Spleen (tissue), 11 donors: ENCODE results near the gene TMEM132D. TPM values are rescaled to one million over a fixed set of nuclear protein-coding genes. Genes with fewer than 3 reads are reported as not detected.

Experiments used
- DNase-seq: peaks from one replicate; pipeline ENCODE4 v3.0.0-alpha.2; 2020
- H3K27ac ChIP-seq, 8 donors: fragments of 200-600 bp; sonication (generic) in 7 of 8; 1 replicate in 4 of 8; 2 replicates in 4 of 8; pipeline versions ENCODE4 v1.5.0 to v1.8.0; 2016 to 2021; ENCODE audit warnings: inconsistent platforms in 4 of 8, mild to moderate bottlenecking in 4 of 8, moderate library complexity in 1 of 8
- H3K27me3 ChIP-seq, 7 donors: fragments of 200-600 bp; sonication (generic) in 6 of 7; replicated peaks in 1 of 7; 1 replicate in 4 of 7; 2 replicates in 3 of 7; pipeline versions ENCODE4 v1.5.0 to v1.8.0; 2016 to 2021; ENCODE audit warnings: inconsistent platforms in 3 of 7, mild to moderate bottlenecking in 1 of 7
- H3K36me3 ChIP-seq, 6 donors: fragments of 200-600 bp; sonication (generic) in 5 of 6; 1 replicate in 4 of 6; 2 replicates in 2 of 6; pipeline versions ENCODE4 v1.5.0 to v1.8.0; 2016 to 2021; ENCODE audit warnings: inconsistent platforms in 2 of 6
- H3K4me1 ChIP-seq, 6 donors: fragments of 200-600 bp; sonication (generic) in 5 of 6; 1 replicate in 3 of 6; 2 replicates in 3 of 6; pipeline versions ENCODE4 v1.5.0 to v1.8.0; 2016 to 2021; ENCODE audit warnings: inconsistent platforms in 3 of 6
- H3K4me3 ChIP-seq, 8 donors: fragments of 200-600 bp; sonication (generic) in 7 of 8; 1 replicate in 4 of 8; 2 replicates in 4 of 8; pipeline versions ENCODE4 v1.5.0 to v1.8.0; 2016 to 2021; ENCODE audit warnings: inconsistent platforms in 4 of 8, mild to moderate bottlenecking in 4 of 8, moderate library complexity in 2 of 8
- H3K9me3 ChIP-seq, 8 donors: fragments of 200-600 bp; sonication (generic) in 7 of 8; 1 replicate in 4 of 8; 2 replicates in 4 of 8; pipeline versions ENCODE4 v1.5.0 to v1.8.0; 2016 to 2021; ENCODE audit warnings: inconsistent platforms in 4 of 8
- POLR2A ChIP-seq, 3 donors: fragments of 450-650 bp; IDR thresholded peaks; one replicate each; pipeline ENCODE4 v1.5.1; 2017; ENCODE audit warnings: antibody characterized with exemption in 3 of 3, mild to moderate bottlenecking in 1 of 3
- POLR2AphosphoS5 ChIP-seq, 3 donors: sonication (generic); formaldehyde crosslinking; IDR thresholded peaks; one replicate each; pipeline ENCODE4 v1.5.1; 2017; ENCODE audit warnings: antibody characterized with exemption in 3 of 3
- WGBS, 5 donors: extraction: QIAGEN DNeasy Blood & Tissue Kit in 3 of 5; methylation state at CpG; one replicate each; pipeline versions ENCODE4 v1.1.5 to v1.1.7; 2013 to 2018; 5-methylcytosine and 5-hydroxymethylcytosine counted together
- intact Hi-C: fragments of 100-400 bp; cut with DNase I; formaldehyde crosslinking; loops from one replicate; pipeline ENCODE4 v1.15.0; 2023; ENCODE audit warnings: low total_unique reads
- polyA plus RNA-seq, 3 donors: library from polyadenylated mRNA; stranded (reverse); fragments of 200-250 nt; gene quantifications; one replicate each; pipeline ENCODE4 v1.2.1, GENCODE V29; 2013
- total RNA-seq, 7 donors: library from RNA; depleted of rRNA in 3 of 7; stranded (reverse); fragments of >200 nt in 3 of 7; fragmentation: NEBNext Ultra II Directional in 4 of 7; extraction: Animal tissue kit (Norgen Biotek cat#: 25700) in 4 of 7; gene quantifications; one replicate each; pipeline versions ENCODE4 v1.1.0 to v1.2.1, GENCODE V29; 2016 to 2021
- TF ChIP-seq, protein P1 (sequence below), 11 experiments: fragments of 200-600 bp in 7 of 11; fragments of 450-650 bp in 4 of 11; sonication (generic) in 4 of 11; IDR thresholded peaks in 8 of 11; conservative IDR thresholded peaks in 3 of 11; 1 replicate in 7 of 11; 2 replicates in 4 of 11; pipeline versions ENCODE4 v1.4.0 to v1.8.0; 2016 to 2021; ENCODE audit warnings: antibody characterized with exemption in 11 of 11, inconsistent platforms in 4 of 11, mild to moderate bottlenecking in 1 of 11
- donor health status: healthy with polysubstance abuse.
- donor health status: DM: no; HTN: no; CAD: no; lungs with moderate emphysema.
- donor health status: DM: no; HTN: no; CAD: no.
- donor health status: Bipolar disorder and iron deficiency.
- donor health status: healthy.
- donor health status: DM: no; HTN: no; CAD: no.
- donor health status: DM: yes; HTN: yes; CAD: no.

TMEM132D gene
- total and polyA plus RNA-seq, 10 donors, result 0.03 TPM; not detected in 9

DNA sequence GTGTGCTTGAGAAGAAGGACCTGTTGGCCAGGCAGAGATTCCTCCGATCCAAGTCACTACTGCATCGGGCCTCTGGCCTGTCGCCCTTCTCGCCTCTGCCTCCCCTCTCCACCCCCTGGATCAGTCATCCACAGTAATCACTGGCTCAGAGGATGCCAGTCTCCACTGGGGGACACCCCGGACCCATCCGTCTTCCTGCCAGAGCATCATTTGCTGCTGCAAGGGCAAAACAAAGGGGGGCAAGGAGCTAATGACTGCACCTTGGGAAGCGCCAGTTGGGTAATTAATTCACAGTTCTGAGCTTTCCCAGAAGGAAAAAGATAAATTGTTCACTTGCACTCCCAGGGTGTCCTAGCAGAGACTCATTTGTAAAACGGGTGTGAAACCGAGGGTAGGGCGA, 835.1 kb downstream of the TMEM132D start:
- Histone ChIP-seq H3K36me3 (no peaks in the 10 kb centered on the region), H3K4me1 (no peaks in the 10 kb centered on the region), H3K4me3 (no peak overlapping the region), H3K27ac (no peak overlapping the region), H3K27me3 (peaks cover 0 to 21% (median 0%) of the 10 kb centered on the region in 7 donors), H3K9me3 (no peaks in the 10 kb centered on the region)
- DNase-seq, result no peak
- no peak for TF ChIP-seq POLR2AphosphoS5 (IDR thresholded peaks at IDR 0.05)
- TF ChIP-seq, protein P1, sequence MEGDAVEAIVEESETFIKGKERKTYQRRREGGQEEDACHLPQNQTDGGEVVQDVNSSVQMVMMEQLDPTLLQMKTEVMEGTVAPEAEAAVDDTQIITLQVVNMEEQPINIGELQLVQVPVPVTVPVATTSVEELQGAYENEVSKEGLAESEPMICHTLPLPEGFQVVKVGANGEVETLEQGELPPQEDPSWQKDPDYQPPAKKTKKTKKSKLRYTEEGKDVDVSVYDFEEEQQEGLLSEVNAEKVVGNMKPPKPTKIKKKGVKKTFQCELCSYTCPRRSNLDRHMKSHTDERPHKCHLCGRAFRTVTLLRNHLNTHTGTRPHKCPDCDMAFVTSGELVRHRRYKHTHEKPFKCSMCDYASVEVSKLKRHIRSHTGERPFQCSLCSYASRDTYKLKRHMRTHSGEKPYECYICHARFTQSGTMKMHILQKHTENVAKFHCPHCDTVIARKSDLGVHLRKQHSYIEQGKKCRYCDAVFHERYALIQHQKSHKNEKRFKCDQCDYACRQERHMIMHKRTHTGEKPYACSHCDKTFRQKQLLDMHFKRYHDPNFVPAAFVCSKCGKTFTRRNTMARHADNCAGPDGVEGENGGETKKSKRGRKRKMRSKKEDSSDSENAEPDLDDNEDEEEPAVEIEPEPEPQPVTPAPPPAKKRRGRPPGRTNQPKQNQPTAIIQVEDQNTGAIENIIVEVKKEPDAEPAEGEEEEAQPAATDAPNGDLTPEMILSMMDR (IDR thresholded peaks at IDR 0.05 in 8 of 11, conservative IDR thresholded peaks at IDR 0.05 in 3 of 11), result no peak
- TF ChIP-seq POLR2A (IDR thresholded peaks at IDR 0.05), result no peak
- WGBS, 5 donors, result 68 to 79% (median 73%) methylated on average over 10 of the region's 10 CpGs
- intact Hi-C loops, result no loop called here

- peaks cover 0 to 21% (median 0%) of the 10 kb centered on the region in 7 donors for H3K27me3 ChIP-seq
- TF ChIP-seq POLR2AphosphoS5 (IDR thresholded peaks at IDR 0.05), result no peak
- TF ChIP-seq, protein P1 (IDR thresholded peaks at IDR 0.05 in 8 of 11, conservative IDR thresholded peaks at IDR 0.05 in 3 of 11), result no peak
- no peak for TF ChIP-seq POLR2A (IDR thresholded peaks at IDR 0.05)
- no peaks in the 10 kb centered on the region for H3K9me3 ChIP-seq
- no peaks in the 10 kb centered on the region for H3K4me1 ChIP-seq
- WGBS, 5 donors, result 41 to 48% (median 46%) methylated on average over 9 of the region's 9 CpGs
- no peak for DNase-seq
- intact Hi-C loops, result no loop called here
- no peak overlapping the region for H3K4me3 ChIP-seq
- no peaks in the 10 kb centered on the region for H3K36me3 ChIP-seq
- H3K27ac ChIP-seq, result no peak overlapping the region
Observed at GRCh38 chr12:129067491-129067890, 836.3 kb downstream of the TMEM132D start.

DNA sequence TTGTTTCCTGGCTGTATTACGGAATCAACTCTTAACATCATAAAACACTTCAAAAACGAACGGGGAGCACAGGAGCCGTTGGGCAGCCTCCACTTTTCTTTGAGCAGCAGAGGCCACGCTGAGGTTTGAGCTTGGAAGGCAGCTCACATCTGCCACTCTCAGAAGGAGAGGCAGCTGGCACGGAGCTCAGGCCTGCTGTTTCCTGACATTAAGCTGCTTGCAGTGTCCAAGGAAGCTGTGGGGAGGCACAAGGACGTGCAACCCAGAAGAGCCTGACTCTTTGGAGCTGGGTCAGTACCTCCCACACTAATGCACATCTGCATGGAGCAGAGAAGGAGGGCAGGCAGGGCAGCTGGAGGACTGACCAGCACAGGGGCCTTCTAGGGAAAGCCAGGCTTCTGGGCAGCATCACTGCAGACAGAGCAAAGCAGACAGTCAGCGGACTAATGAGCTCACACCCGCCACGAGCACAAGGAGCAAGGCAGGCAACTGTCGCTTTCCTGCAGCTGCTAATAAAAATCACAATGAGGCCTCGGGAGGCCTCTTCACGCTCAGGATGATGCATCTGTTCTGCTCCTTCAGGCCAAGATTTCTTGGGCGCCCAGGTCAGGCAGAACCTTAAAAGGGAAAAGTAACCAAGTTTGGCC, 839.5 kb downstream of the TMEM132D start:
- Histone ChIP-seq H3K27ac (no peak overlapping the region), H3K27me3 (peaks cover 0 to 14% (median 0%) of the 10 kb centered on the region in 7 donors), H3K36me3 (no peaks in the 10 kb centered on the region), H3K4me1 (no peaks in the 10 kb centered on the region), H3K4me3 (no peak overlapping the region), H3K9me3 (peaks cover 0 to 15% (median 0%) of the 10 kb centered on the region in 8 donors)
- no peak for TF ChIP-seq POLR2A (IDR thresholded peaks at IDR 0.05)
- DNase-seq, result no peak
- intact Hi-C loops, result no loop called here
- 49 to 59% (median 52%) methylated on average over 14 of the region's 14 CpGs for WGBS, 5 donors

- peaks cover 0 to 15% (median 0%) of the 10 kb centered on the region in 8 donors for H3K9me3 ChIP-seq
- 71 to 84% (median 78%) methylated on average over 4 of the region's 4 CpGs for WGBS, 5 donors
Observed at GRCh38 chr12:129063600-129063999, 840.2 kb downstream of the TMEM132D start.

More at GRCh38 chr12:129063600-129063999, 840.2 kb downstream of the TMEM132D start:
- H3K27ac ChIP-seq, result no peak overlapping the region
- no peaks in the 10 kb centered on the region for H3K36me3 ChIP-seq
- H3K27me3 ChIP-seq, result peaks cover 0 to 12% (median 0%) of the 10 kb centered on the region in 7 donors
- intact Hi-C loops, result no loop called here
- H3K4me3 ChIP-seq, result no peak overlapping the region
- TF ChIP-seq POLR2A (IDR thresholded peaks at IDR 0.05) (no peak), POLR2AphosphoS5 (IDR thresholded peaks at IDR 0.05) (no peak)
- TF ChIP-seq, protein P1 (IDR thresholded peaks at IDR 0.05 in 8 of 11, conservative IDR thresholded peaks at IDR 0.05 in 3 of 11), result no peak
- DNase-seq, result no peak
- H3K4me1 ChIP-seq, result no peaks in the 10 kb centered on the region
